Dendritic cell treated with granulocyte-macrophage colony-stimulating factor and Interleukin-4, amounts not matched to agents 40 ng/mL and 50 ng/mL, for 4 days (primary cell): ENCODE measurements around the gene LGR4.

Experiments used
- H3K27ac Mint-ChIP-seq: one replicate; pipeline ENCODE4 v1.8.0; 2022; ENCODE audit warnings: mild to moderate bottlenecking, mixed read lengths
- H3K27me3 Mint-ChIP-seq: one replicate; pipeline ENCODE4 v1.8.0; 2022; ENCODE audit warnings: mild to moderate bottlenecking, mixed read lengths
- H3K36me3 Mint-ChIP-seq: one replicate; pipeline ENCODE4 v1.8.0; 2022; ENCODE audit warnings: low read depth, mixed read lengths
- H3K4me1 Mint-ChIP-seq: one replicate; pipeline ENCODE4 v1.8.0; 2022; ENCODE audit warnings: low read depth, mixed read lengths
- H3K4me3 Mint-ChIP-seq: one replicate; pipeline ENCODE4 v1.8.0; 2022; ENCODE audit warnings: mild to moderate bottlenecking, moderate library complexity, mixed read lengths
- H3K9me3 Mint-ChIP-seq: one replicate; pipeline ENCODE4 v1.8.0; 2022; ENCODE audit warnings: mixed read lengths
- intact Hi-C: fragments of 100-400 bp; cut with micrococcal nuclease; formaldehyde crosslinking; loops from one replicate; pipeline ENCODE4 v1.15.0; 2022

The LGR4 gene

GRCh38 chr11:27471589-27472397 lies 797 bp downstream of the LGR4 start:
- Mint-ChIP-seq H3K4me3 (peak overlapping the region; percentile 87), H3K4me1 (peaks cover 24% of the 10 kb centered on the region), H3K27ac (peak overlapping the region; percentile 82), H3K27me3 (peaks cover 26% of the 10 kb centered on the region), H3K36me3 (peaks cover 7% of the 10 kb centered on the region), H3K9me3 (no peaks in the 10 kb centered on the region)
- intact Hi-C loops: loop anchor here (1.0 to 2.0 kb wide), 2 partner anchors 35 to 108 kb away; partner anchors contain the start of genes CCDC34 and LIN7C

- H3K4me1 Mint-ChIP-seq: peaks cover 24% of the 10 kb centered on the region
- H3K27ac Mint-ChIP-seq: peak overlapping the region; percentile 50
- no peaks in the 10 kb centered on the region for H3K9me3 Mint-ChIP-seq
- intact Hi-C loops: loop anchor here (1.0 kb wide), 1 partner anchor 108 kb away; the partner anchor contains the start of gene CCDC34
- peaks cover 26% of the 10 kb centered on the region for H3K27me3 Mint-ChIP-seq
- peaks cover 7% of the 10 kb centered on the region for H3K36me3 Mint-ChIP-seq
- H3K4me3 Mint-ChIP-seq: peak overlapping the region; percentile 77
Observed at GRCh38 chr11:27470826-27471588, 1.6 kb downstream of the LGR4 start.

GRCh38 chr11:27470166-27470565 lies 2.4 kb downstream of the LGR4 start:
- intact Hi-C loops: no loop called here
- peaks cover 26% of the 10 kb centered on the region for H3K27me3 Mint-ChIP-seq
- H3K4me1 Mint-ChIP-seq: peaks cover 24% of the 10 kb centered on the region
- no peak overlapping the region for H3K27ac Mint-ChIP-seq
- H3K4me3 Mint-ChIP-seq: no peak overlapping the region
- peaks cover 7% of the 10 kb centered on the region for H3K36me3 Mint-ChIP-seq
- no peaks in the 10 kb centered on the region for H3K9me3 Mint-ChIP-seq

GRCh38 chr11:27468995-27469695 lies 3.4 kb downstream of the LGR4 start:
- H3K9me3 Mint-ChIP-seq: no peaks in the 10 kb centered on the region
- H3K27ac Mint-ChIP-seq: no peak overlapping the region
- H3K4me3 Mint-ChIP-seq: no peak overlapping the region
- H3K36me3 Mint-ChIP-seq: peaks cover 7% of the 10 kb centered on the region
- H3K27me3 Mint-ChIP-seq: peaks cover 26% of the 10 kb centered on the region
- H3K4me1 Mint-ChIP-seq: peaks cover 24% of the 10 kb centered on the region
- intact Hi-C loops: no loop called here

- Mint-ChIP-seq H3K36me3 (peaks cover 7% of the 10 kb centered on the region), H3K4me3 (no peak overlapping the region), H3K9me3 (no peaks in the 10 kb centered on the region), H3K4me1 (peaks cover 24% of the 10 kb centered on the region), H3K27me3 (peaks cover 23% of the 10 kb centered on the region), H3K27ac (no peak overlapping the region)
- intact Hi-C loops: no loop called here
Observed at GRCh38 chr11:27468209-27468994, 4.2 kb downstream of the LGR4 start.

GRCh38 chr11:27467181-27467913 lies 5.2 kb downstream of the LGR4 start:
- Mint-ChIP-seq H3K4me3 (no peak overlapping the region), H3K27me3 (peaks cover 13% of the 10 kb centered on the region), H3K27ac (no peak overlapping the region), H3K4me1 (peaks cover 19% of the 10 kb centered on the region), H3K36me3 (peaks cover 2% of the 10 kb centered on the region), H3K9me3 (no peaks in the 10 kb centered on the region)
- intact Hi-C loops: no loop called here

GRCh38 chr11:27466363-27466762 lies 6.2 kb downstream of the LGR4 start:
- peaks cover 16% of the 10 kb centered on the region for H3K4me1 Mint-ChIP-seq
- H3K27ac Mint-ChIP-seq: no peak overlapping the region
- no peaks in the 10 kb centered on the region for H3K36me3 Mint-ChIP-seq
- no peaks in the 10 kb centered on the region for H3K9me3 Mint-ChIP-seq
- peaks cover 10% of the 10 kb centered on the region for H3K27me3 Mint-ChIP-seq
- intact Hi-C loops: no loop called here
- H3K4me3 Mint-ChIP-seq: no peak overlapping the region

- H3K36me3 Mint-ChIP-seq: no peaks in the 10 kb centered on the region
- H3K9me3 Mint-ChIP-seq: no peaks in the 10 kb centered on the region
- peaks cover 9% of the 10 kb centered on the region for H3K4me1 Mint-ChIP-seq
- H3K4me3 Mint-ChIP-seq: no peak overlapping the region
- no peak overlapping the region for H3K27ac Mint-ChIP-seq
- intact Hi-C loops: no loop called here
- H3K27me3 Mint-ChIP-seq: peaks cover 3% of the 10 kb centered on the region
Observed at GRCh38 chr11:27465629-27466028, 7.0 kb downstream of the LGR4 start.

GRCh38 chr11:27464909-27465308 lies 7.7 kb downstream of the LGR4 start:
- Mint-ChIP-seq H3K27me3 (no peaks in the 10 kb centered on the region), H3K36me3 (no peaks in the 10 kb centered on the region), H3K9me3 (no peaks in the 10 kb centered on the region), H3K4me1 (peaks cover 5% of the 10 kb centered on the region), H3K4me3 (no peak overlapping the region), H3K27ac (no peak overlapping the region)
- intact Hi-C loops: no loop called here

GRCh38 chr11:27464289-27464696 lies 8.3 kb downstream of the LGR4 start:
- H3K27me3 Mint-ChIP-seq: no peaks in the 10 kb centered on the region
- H3K4me3 Mint-ChIP-seq: no peak overlapping the region
- peak overlapping the region; percentile 46 for H3K27ac Mint-ChIP-seq
- intact Hi-C loops: no loop called here
- no peaks in the 10 kb centered on the region for H3K9me3 Mint-ChIP-seq
- H3K4me1 Mint-ChIP-seq: peaks cover 5% of the 10 kb centered on the region
- H3K36me3 Mint-ChIP-seq: no peaks in the 10 kb centered on the region

- Mint-ChIP-seq H3K4me1 (peaks cover 5% of the 10 kb centered on the region), H3K27ac (no peak overlapping the region), H3K4me3 (no peak overlapping the region), H3K27me3 (no peaks in the 10 kb centered on the region), H3K9me3 (no peaks in the 10 kb centered on the region), H3K36me3 (no peaks in the 10 kb centered on the region)
- intact Hi-C loops: no loop called here
Observed at GRCh38 chr11:27462543-27462942, 10.0 kb downstream of the LGR4 start.

GRCh38 chr11:27460158-27460978 lies 12.2 kb downstream of the LGR4 start:
- intact Hi-C loops: no loop called here
- H3K4me3 Mint-ChIP-seq: no peak overlapping the region
- H3K27me3 Mint-ChIP-seq: no peaks in the 10 kb centered on the region
- H3K9me3 Mint-ChIP-seq: no peaks in the 10 kb centered on the region
- no peak overlapping the region for H3K27ac Mint-ChIP-seq
- peaks cover 5% of the 10 kb centered on the region for H3K4me1 Mint-ChIP-seq
- no peaks in the 10 kb centered on the region for H3K36me3 Mint-ChIP-seq
